Measurements from ENCODE around the gene GFRA4.

Gene GFRA4

GRCh38 chr20:3701061-3701998 is 38.1 kb upstream of the GFRA4 start:
- CTCF ChIA-PET = interaction anchor here (1.0 to 1.6 kb wide), 2 partner anchors 10 to 15 kb away, joined by 3 to 9 read pairs; no protein-coding TSS in a partner anchor
- peaks cover 1% of the 10 kb centered on the region for H3K9me3 Mint-ChIP-seq
- no peak overlapping the region for H3K4me3 Mint-ChIP-seq

GRCh38 chr20:3699037-3699436 is 35.8 kb upstream of the GFRA4 start:
- CTCF ChIA-PET = interaction anchor here (0.7 to 1.5 kb wide), 3 partner anchors 12 to 325 kb away, joined by 4 to 9 read pairs (median 4); no protein-coding TSS in a partner anchor
- no peak for DNase-seq
- Mint-ChIP-seq H3K9me3 (peaks cover 3% of the 10 kb centered on the region), H3K27me3 (peaks cover 25% of the 10 kb centered on the region), H3K4me1 (no peaks in the 10 kb centered on the region), H3K27ac (no peak overlapping the region), H3K36me3 (no peaks in the 10 kb centered on the region), H3K4me3 (no peak overlapping the region)

More at GRCh38 chr20:3701061-3701998, 38.1 kb upstream of the GFRA4 start:
- Mint-ChIP-seq H3K27me3 (peaks cover 25% of the 10 kb centered on the region), H3K27ac (no peak overlapping the region), H3K4me1 (no peaks in the 10 kb centered on the region), H3K36me3 (no peaks in the 10 kb centered on the region)
- DNase-seq = no peak

- Mint-ChIP-seq H3K4me1 (no peaks in the 10 kb centered on the region), H3K9me3 (peaks cover 3% of the 10 kb centered on the region), H3K4me3 (no peak overlapping the region), H3K27me3 (peaks cover 21% of the 10 kb centered on the region), H3K27ac (no peak overlapping the region), H3K36me3 (no peaks in the 10 kb centered on the region)
- CTCF ChIA-PET = interaction anchor here (1.5 to 1.8 kb wide), 2 partner anchors 12 to 22 kb away, joined by 4 to 9 read pairs; no protein-coding TSS in a partner anchor
- no peak for DNase-seq
These were observed 35.4 kb upstream of the GFRA4 start for GRCh38 chr20:3698591-3699001.

- no peak for DNase-seq
- H3K36me3 Mint-ChIP-seq = no peaks in the 10 kb centered on the region
- H3K27ac Mint-ChIP-seq = no peak overlapping the region
- peaks cover 3% of the 10 kb centered on the region for H3K9me3 Mint-ChIP-seq
- H3K27me3 Mint-ChIP-seq = peaks cover 15% of the 10 kb centered on the region
- no peaks in the 10 kb centered on the region for H3K4me1 Mint-ChIP-seq
- CTCF ChIA-PET = interaction anchor here (1.5 to 1.8 kb wide), 2 partner anchors 13 to 21 kb away, joined by 4 to 9 read pairs; no protein-coding TSS in a partner anchor
- no peak overlapping the region for H3K4me3 Mint-ChIP-seq
These were observed 34.5 kb upstream of the GFRA4 start for GRCh38 chr20:3697588-3698305.

- no peaks in the 10 kb centered on the region for H3K4me1 Mint-ChIP-seq
- H3K9me3 Mint-ChIP-seq = peaks cover 3% of the 10 kb centered on the region
- H3K27me3 Mint-ChIP-seq = peaks cover 15% of the 10 kb centered on the region
- H3K4me3 Mint-ChIP-seq = no peak overlapping the region
- CTCF ChIA-PET = interaction anchor here (1.5 to 1.8 kb wide), 2 partner anchors 14 to 21 kb away, joined by 4 to 9 read pairs; no protein-coding TSS in a partner anchor
- H3K27ac Mint-ChIP-seq = no peak overlapping the region
- no peak for DNase-seq
- H3K36me3 Mint-ChIP-seq = no peaks in the 10 kb centered on the region
These were observed 33.8 kb upstream of the GFRA4 start for GRCh38 chr20:3696745-3697587.

- Mint-ChIP-seq H3K27me3 (peaks cover 11% of the 10 kb centered on the region), H3K9me3 (peaks cover 3% of the 10 kb centered on the region), H3K4me3 (no peak overlapping the region), H3K4me1 (no peaks in the 10 kb centered on the region), H3K36me3 (no peaks in the 10 kb centered on the region), H3K27ac (no peak overlapping the region)
- no peak for DNase-seq
- CTCF ChIA-PET = interaction anchor here (2.6 kb wide), 1 partner anchor 15 kb away, joined by 11 read pairs; no protein-coding TSS in a partner anchor
These were observed 33.0 kb upstream of the GFRA4 start for GRCh38 chr20:3696200-3696599.

GRCh38 chr20:3694864-3695263 is 31.7 kb upstream of the GFRA4 start:
- Mint-ChIP-seq H3K4me3 (no peak overlapping the region), H3K4me1 (no peaks in the 10 kb centered on the region), H3K27ac (no peak overlapping the region), H3K36me3 (no peaks in the 10 kb centered on the region), H3K9me3 (peaks cover 3% of the 10 kb centered on the region), H3K27me3 (peaks cover 11% of the 10 kb centered on the region)
- CTCF ChIA-PET = interaction anchor here (2.6 kb wide), 1 partner anchor 16 kb away, joined by 11 read pairs; no protein-coding TSS in a partner anchor
- no peak for DNase-seq

GRCh38 chr20:3693376-3693775 is 30.2 kb upstream of the GFRA4 start:
- peaks cover 3% of the 10 kb centered on the region for H3K9me3 Mint-ChIP-seq
- CTCF ChIA-PET = interaction anchor here (1.3 kb wide), 1 partner anchor 17 kb away, joined by 4 read pairs; no protein-coding TSS in a partner anchor
- H3K4me1 Mint-ChIP-seq = no peaks in the 10 kb centered on the region
- H3K4me3 Mint-ChIP-seq = no peak overlapping the region
- H3K27me3 Mint-ChIP-seq = peaks cover 13% of the 10 kb centered on the region
- H3K36me3 Mint-ChIP-seq = no peaks in the 10 kb centered on the region
- H3K27ac Mint-ChIP-seq = no peak overlapping the region
- DNase-seq = no peak

- H3K4me3 Mint-ChIP-seq = no peak overlapping the region
- peaks cover 3% of the 10 kb centered on the region for H3K9me3 Mint-ChIP-seq
- no peaks in the 10 kb centered on the region for H3K4me1 Mint-ChIP-seq
- DNase-seq = no peak
- no peaks in the 10 kb centered on the region for H3K36me3 Mint-ChIP-seq
- no peak overlapping the region for H3K27ac Mint-ChIP-seq
- peaks cover 16% of the 10 kb centered on the region for H3K27me3 Mint-ChIP-seq
- CTCF ChIA-PET = interaction anchor here (1.3 kb wide), 1 partner anchor 16 kb away, joined by 4 read pairs; no protein-coding TSS in a partner anchor
These were observed 29.6 kb upstream of the GFRA4 start for GRCh38 chr20:3692706-3693294.

GRCh38 chr20:3691897-3692296 is 28.7 kb upstream of the GFRA4 start:
- Mint-ChIP-seq H3K27ac (no peak overlapping the region), H3K4me3 (no peak overlapping the region), H3K36me3 (no peaks in the 10 kb centered on the region), H3K4me1 (no peaks in the 10 kb centered on the region), H3K9me3 (peaks cover 3% of the 10 kb centered on the region), H3K27me3 (peaks cover 23% of the 10 kb centered on the region)
- CTCF ChIA-PET = no interaction called here
- DNase-seq = no peak

- Mint-ChIP-seq H3K27ac (no peak overlapping the region), H3K4me3 (no peak overlapping the region), H3K9me3 (peaks cover 1% of the 10 kb centered on the region), H3K36me3 (no peaks in the 10 kb centered on the region), H3K4me1 (no peaks in the 10 kb centered on the region), H3K27me3 (peaks cover 29% of the 10 kb centered on the region)
- CTCF ChIA-PET = no interaction called here
- DNase-seq = no peak
These were observed 28.1 kb upstream of the GFRA4 start for GRCh38 chr20:3691306-3691705.

GRCh38 chr20:3690413-3690812 is 27.2 kb upstream of the GFRA4 start:
- H3K27ac Mint-ChIP-seq = no peak overlapping the region
- no peak for DNase-seq
- peaks cover 35% of the 10 kb centered on the region for H3K27me3 Mint-ChIP-seq
- no peaks in the 10 kb centered on the region for H3K9me3 Mint-ChIP-seq
- H3K36me3 Mint-ChIP-seq = no peaks in the 10 kb centered on the region
- CTCF ChIA-PET = no interaction called here
- no peak overlapping the region for H3K4me3 Mint-ChIP-seq
- no peaks in the 10 kb centered on the region for H3K4me1 Mint-ChIP-seq

GRCh38 chr20:3689978-3690377 is 26.8 kb upstream of the GFRA4 start:
- CTCF ChIA-PET = no interaction called here
- DNase-seq = no peak
- no peaks in the 10 kb centered on the region for H3K36me3 Mint-ChIP-seq

More at GRCh38 chr20:3689978-3690377, 26.8 kb upstream of the GFRA4 start:
- Mint-ChIP-seq H3K4me3 (no peak overlapping the region), H3K4me1 (no peaks in the 10 kb centered on the region), H3K27me3 (peaks cover 36% of the 10 kb centered on the region), H3K27ac (no peak overlapping the region), H3K9me3 (no peaks in the 10 kb centered on the region)

Measured in activated naive CD4-positive, alpha-beta T cell treated with anti-CD3 and anti-CD28 coated beads, Interleukin-2, amount 10 ng/mL, durations not matched to agents 7 days and 5 days (primary cell).